ENCODE results near the gene CRACR2A.

CRACR2A gene

DNA sequence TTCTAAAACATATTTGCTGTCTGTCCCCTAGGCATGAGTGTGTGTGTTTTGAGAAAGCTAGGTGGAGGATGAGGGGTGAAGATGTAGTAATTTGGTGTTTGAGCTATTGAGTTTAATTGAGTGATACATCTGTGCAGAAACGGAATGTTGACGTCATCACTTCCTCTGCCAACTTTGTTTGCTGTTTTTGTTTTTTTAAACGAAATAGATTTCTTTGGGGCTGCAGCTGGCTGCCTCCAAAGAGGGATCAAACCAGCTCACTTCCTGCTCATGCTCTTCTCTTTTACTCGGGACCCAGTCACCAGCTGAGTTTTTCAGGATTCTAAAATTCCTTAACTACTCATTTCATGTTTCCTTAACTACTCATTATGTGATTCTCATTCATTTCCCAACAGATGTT is 19.5 kb upstream of the CRACR2A start:
- Histone ChIP-seq H3K27me3 (ENCODE audit: insufficient read depth, poor library complexity, severe bottlenecking) (no peaks in the 10 kb centered on the region), H3K4me3 (replicated peaks; ENCODE audit: insufficient read depth, low read length) (no peak overlapping the region), H3K27ac (replicated peaks) (no peak overlapping the region)
- DNase-seq (ENCODE audit: low read depth in 1 of 2, low spot score in 1 of 2) = no peak
- 0 out of 2 replicates have a peak, but pooled peaks have one; percentile 1 for TF ChIP-seq SPI1 (IDR thresholded peaks at IDR 0.05; ENCODE audit: borderline replicate concordance, low read depth)
- TF ChIP-seq, protein P1, sequence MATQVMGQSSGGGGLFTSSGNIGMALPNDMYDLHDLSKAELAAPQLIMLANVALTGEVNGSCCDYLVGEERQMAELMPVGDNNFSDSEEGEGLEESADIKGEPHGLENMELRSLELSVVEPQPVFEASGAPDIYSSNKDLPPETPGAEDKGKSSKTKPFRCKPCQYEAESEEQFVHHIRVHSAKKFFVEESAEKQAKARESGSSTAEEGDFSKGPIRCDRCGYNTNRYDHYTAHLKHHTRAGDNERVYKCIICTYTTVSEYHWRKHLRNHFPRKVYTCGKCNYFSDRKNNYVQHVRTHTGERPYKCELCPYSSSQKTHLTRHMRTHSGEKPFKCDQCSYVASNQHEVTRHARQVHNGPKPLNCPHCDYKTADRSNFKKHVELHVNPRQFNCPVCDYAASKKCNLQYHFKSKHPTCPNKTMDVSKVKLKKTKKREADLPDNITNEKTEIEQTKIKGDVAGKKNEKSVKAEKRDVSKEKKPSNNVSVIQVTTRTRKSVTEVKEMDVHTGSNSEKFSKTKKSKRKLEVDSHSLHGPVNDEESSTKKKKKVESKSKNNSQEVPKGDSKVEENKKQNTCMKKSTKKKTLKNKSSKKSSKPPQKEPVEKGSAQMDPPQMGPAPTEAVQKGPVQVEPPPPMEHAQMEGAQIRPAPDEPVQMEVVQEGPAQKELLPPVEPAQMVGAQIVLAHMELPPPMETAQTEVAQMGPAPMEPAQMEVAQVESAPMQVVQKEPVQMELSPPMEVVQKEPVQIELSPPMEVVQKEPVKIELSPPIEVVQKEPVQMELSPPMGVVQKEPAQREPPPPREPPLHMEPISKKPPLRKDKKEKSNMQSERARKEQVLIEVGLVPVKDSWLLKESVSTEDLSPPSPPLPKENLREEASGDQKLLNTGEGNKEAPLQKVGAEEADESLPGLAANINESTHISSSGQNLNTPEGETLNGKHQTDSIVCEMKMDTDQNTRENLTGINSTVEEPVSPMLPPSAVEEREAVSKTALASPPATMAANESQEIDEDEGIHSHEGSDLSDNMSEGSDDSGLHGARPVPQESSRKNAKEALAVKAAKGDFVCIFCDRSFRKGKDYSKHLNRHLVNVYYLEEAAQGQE (IDR thresholded peaks at IDR 0.05; ENCODE audit: insufficient replicate concordance, low read depth) = no peak
- TF ChIP-seq, protein P2, sequence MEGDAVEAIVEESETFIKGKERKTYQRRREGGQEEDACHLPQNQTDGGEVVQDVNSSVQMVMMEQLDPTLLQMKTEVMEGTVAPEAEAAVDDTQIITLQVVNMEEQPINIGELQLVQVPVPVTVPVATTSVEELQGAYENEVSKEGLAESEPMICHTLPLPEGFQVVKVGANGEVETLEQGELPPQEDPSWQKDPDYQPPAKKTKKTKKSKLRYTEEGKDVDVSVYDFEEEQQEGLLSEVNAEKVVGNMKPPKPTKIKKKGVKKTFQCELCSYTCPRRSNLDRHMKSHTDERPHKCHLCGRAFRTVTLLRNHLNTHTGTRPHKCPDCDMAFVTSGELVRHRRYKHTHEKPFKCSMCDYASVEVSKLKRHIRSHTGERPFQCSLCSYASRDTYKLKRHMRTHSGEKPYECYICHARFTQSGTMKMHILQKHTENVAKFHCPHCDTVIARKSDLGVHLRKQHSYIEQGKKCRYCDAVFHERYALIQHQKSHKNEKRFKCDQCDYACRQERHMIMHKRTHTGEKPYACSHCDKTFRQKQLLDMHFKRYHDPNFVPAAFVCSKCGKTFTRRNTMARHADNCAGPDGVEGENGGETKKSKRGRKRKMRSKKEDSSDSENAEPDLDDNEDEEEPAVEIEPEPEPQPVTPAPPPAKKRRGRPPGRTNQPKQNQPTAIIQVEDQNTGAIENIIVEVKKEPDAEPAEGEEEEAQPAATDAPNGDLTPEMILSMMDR (IDR thresholded peaks at IDR 0.05; ENCODE audit: insufficient read depth, low read length) = no peak

DNA sequence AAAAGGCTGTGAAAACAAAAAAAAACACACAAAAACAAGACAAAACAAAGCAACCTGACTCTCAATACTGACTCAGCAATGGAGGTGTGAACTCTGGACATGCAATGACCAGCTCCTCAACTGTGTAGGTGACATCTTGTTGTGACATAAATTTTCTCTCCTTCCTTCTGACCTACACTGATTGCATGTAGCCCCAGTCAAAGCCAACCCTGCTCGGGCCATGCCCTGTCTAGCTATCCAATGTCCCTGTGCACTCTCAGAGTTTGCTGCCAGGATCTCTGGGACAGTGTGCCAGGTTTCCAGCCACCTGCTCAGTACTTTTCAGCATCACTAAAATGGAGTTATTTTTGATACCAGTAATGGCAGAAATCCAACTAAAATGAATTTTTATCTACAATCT is 18.9 kb upstream of the CRACR2A start:
- Histone ChIP-seq H3K4me3 (replicated peaks; ENCODE audit: insufficient read depth, low read length) (no peak overlapping the region), H3K27ac (replicated peaks) (no peak overlapping the region), H3K27me3 (ENCODE audit: insufficient read depth, poor library complexity, severe bottlenecking) (no peaks in the 10 kb centered on the region)
- TF ChIP-seq POLR2AphosphoS5 (IDR thresholded peaks at IDR 0.05; ENCODE audit: low read depth) (no peak), SPI1 (IDR thresholded peaks at IDR 0.05; ENCODE audit: borderline replicate concordance, low read depth) (no peak)
- TF ChIP-seq, protein P1 (IDR thresholded peaks at IDR 0.05; ENCODE audit: insufficient replicate concordance, low read depth) = no peak
- no peak for DNase-seq (ENCODE audit: low read depth in 1 of 2, low spot score in 1 of 2)

DNA sequence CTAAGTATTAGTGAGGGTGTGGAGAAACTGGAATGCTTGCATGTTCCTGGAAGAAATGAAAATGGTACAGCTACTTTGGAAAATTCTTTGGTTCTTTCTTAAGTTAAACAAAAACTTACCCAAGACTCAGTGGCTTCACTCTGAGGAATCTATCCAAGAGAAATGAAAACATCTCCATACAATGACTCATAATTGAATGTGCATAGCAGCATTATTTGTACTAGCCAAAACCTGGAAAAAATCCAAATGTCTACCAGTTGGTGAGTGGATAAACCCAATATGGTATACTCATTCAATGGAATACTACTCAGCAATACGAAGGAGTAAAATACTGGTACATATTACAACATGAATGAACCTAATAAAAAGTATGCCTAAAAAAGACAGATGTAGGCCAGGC is 18.0 kb upstream of the CRACR2A start:
- Histone ChIP-seq H3K27ac (replicated peaks) (no peak overlapping the region), H3K27me3 (ENCODE audit: insufficient read depth, poor library complexity, severe bottlenecking) (no peaks in the 10 kb centered on the region), H3K4me3 (replicated peaks; ENCODE audit: insufficient read depth, low read length) (no peak overlapping the region)
- DNase-seq (ENCODE audit: low read depth in 1 of 2, low spot score in 1 of 2) = no peak
- TF ChIP-seq, protein P1 (IDR thresholded peaks at IDR 0.05; ENCODE audit: insufficient replicate concordance, low read depth) = no peak
- TF ChIP-seq, protein P2 (IDR thresholded peaks at IDR 0.05; ENCODE audit: insufficient read depth, low read length) = no peak
- TF ChIP-seq POLR2AphosphoS5 (IDR thresholded peaks at IDR 0.05; ENCODE audit: low read depth) (no peak), SPI1 (IDR thresholded peaks at IDR 0.05; ENCODE audit: borderline replicate concordance, low read depth) (no peak), GABPA (IDR thresholded peaks at IDR 0.05; ENCODE audit: low read depth) (no peak)
